T-helper 1 cell treated with Interleukin-12 subunit alpha and Interleukin-12 subunit beta and Interleukin-4 antibody, amounts not matched to agents 30 ng/mL and 1 ng/mL, for 36 hours (primary cell): Measurements from ENCODE around the gene MMP19. TPM values are rescaled to one million over a fixed set of nuclear protein-coding genes. Genes with fewer than 3 reads are reported as not detected.
"Not testable (repeated sequence)": the region's sequence is repeated elsewhere in the genome, so short reads cannot be mapped to it uniquely, and the experiment has no call there.

Experiments used
- intact Hi-C: fragments of 100-400 bp; cut with micrococcal nuclease; formaldehyde crosslinking; loops from one replicate; pipeline ENCODE4 v1.15.1; 2024
- total RNA-seq: library from RNA; stranded (reverse); gene quantifications from 2 replicates; pipeline ENCODE4 v1.2.3, GENCODE V29; 2022

The MMP19 gene
- total RNA-seq, 1 donor from 2014 or later, result not detected

- intact Hi-C loops, result no loop called here
Measured at GRCh38 chr12:55843431-55843830, 695 bp upstream of the MMP19 start.

- intact Hi-C loops, result no loop called here
Measured at GRCh38 chr12:55840581-55841351, 2.0 kb downstream of the MMP19 start.

- intact Hi-C loops, result no loop called here
Measured at GRCh38 chr12:55839345-55840140, 3.2 kb downstream of the MMP19 start.

- intact Hi-C loops, result no loop called here
Measured at GRCh38 chr12:55838361-55838760, 4.4 kb downstream of the MMP19 start.

GRCh38 chr12:55834400-55834799, 8.3 kb downstream of the MMP19 start:
- intact Hi-C loops, result not testable (repeated sequence)

- intact Hi-C loops, result no loop called here
Measured at GRCh38 chr12:55833056-55833455, 9.7 kb downstream of the MMP19 start.

- intact Hi-C loops, result no loop called here
Measured at GRCh38 chr12:55831447-55831815, 11.3 kb downstream of the MMP19 start.

- intact Hi-C loops, result loop anchor here (1.0 kb wide), 1 partner anchor 109 kb away; no protein-coding TSS in a partner anchor
Measured at GRCh38 chr12:55830601-55831446, 11.9 kb downstream of the MMP19 start.

- intact Hi-C loops, result loop anchor here (1.0 to 5.0 kb wide), 14 partner anchors 13 to 1922 kb away; partner anchors contain the start of genes BLOC1S1, CDK4, CS and IKZF4
Measured at GRCh38 chr12:55829967-55830600, 12.7 kb downstream of the MMP19 start.

- intact Hi-C loops, result loop anchor here (5.0 kb wide), 1 partner anchor 194 kb away; the partner anchor contains the start of gene IKZF4
Measured at GRCh38 chr12:55828357-55828756, 14.4 kb downstream of the MMP19 start.

- intact Hi-C loops, result loop anchor here (5.0 kb wide), 1 partner anchor 194 kb away; the partner anchor contains the start of gene IKZF4
Measured at GRCh38 chr12:55827806-55828205, 14.9 kb downstream of the MMP19 start.

- intact Hi-C loops, result loop anchor here (5.0 kb wide), 1 partner anchor 198 kb away; the partner anchor contains the start of gene IKZF4
Measured at GRCh38 chr12:55824726-55825125, 18.0 kb downstream of the MMP19 start.

GRCh38 chr12:55823419-55823818, 19.3 kb downstream of the MMP19 start:
- intact Hi-C loops, result no loop called here

GRCh38 chr12:55822228-55822627, 20.5 kb downstream of the MMP19 start:
- intact Hi-C loops, result no loop called here

- intact Hi-C loops, result no loop called here
Measured at GRCh38 chr12:55820679-55821078, 22.1 kb downstream of the MMP19 start.

GRCh38 chr12:55818886-55819285, 23.9 kb downstream of the MMP19 start:
- intact Hi-C loops, result loop anchor here (2.0 to 5.0 kb wide), 7 partner anchors 333 to 908 kb away; partner anchors contain the start of genes ANKRD52, APOF, ATP5F1B and MYL6B

GRCh38 chr12:55818140-55818728, 24.5 kb downstream of the MMP19 start:
- intact Hi-C loops, result loop anchor here (2.0 to 5.0 kb wide), 7 partner anchors 334 to 909 kb away; partner anchors contain the start of genes ANKRD52, APOF, ATP5F1B and MYL6B

GRCh38 chr12:55817345-55818139, 25.2 kb downstream of the MMP19 start, which contains the start of the genes ORMDL2 and SARNP:
Gene ORMDL2 (plus strand): TSS chr12:55818041. CDS start chr12:55819000, 959 bp downstream.
Gene SARNP (minus strand): TSS chr12:55817724. CDS start chr12:55817701, 23 bp downstream.
- intact Hi-C loops, result loop anchor here (1.0 to 5.0 kb wide), 17 partner anchors 12 to 910 kb away; partner anchors contain the start of genes ANKRD52, APOF, ATP5F1B and BLOC1S1

GRCh38 chr12:55816881-55817344, 25.8 kb downstream of the MMP19 start:
- intact Hi-C loops, result loop anchor here (1.0 to 5.0 kb wide), 16 partner anchors 12 to 910 kb away; partner anchors contain the start of genes APOF, ATP5F1B, BLOC1S1 and DNAJC14
